ENCODE results near the gene NABP2. TPM values are rescaled to one million over a fixed set of nuclear protein-coding genes. Genes with fewer than 3 reads are reported as not detected.
"Not testable (repeated sequence)": the region's sequence is repeated elsewhere in the genome, so short reads cannot be mapped to it uniquely, and the experiment has no call there.

NABP2 gene
- total RNA-seq, 1 donor from 2014 or later, result 18.8 TPM

DNA sequence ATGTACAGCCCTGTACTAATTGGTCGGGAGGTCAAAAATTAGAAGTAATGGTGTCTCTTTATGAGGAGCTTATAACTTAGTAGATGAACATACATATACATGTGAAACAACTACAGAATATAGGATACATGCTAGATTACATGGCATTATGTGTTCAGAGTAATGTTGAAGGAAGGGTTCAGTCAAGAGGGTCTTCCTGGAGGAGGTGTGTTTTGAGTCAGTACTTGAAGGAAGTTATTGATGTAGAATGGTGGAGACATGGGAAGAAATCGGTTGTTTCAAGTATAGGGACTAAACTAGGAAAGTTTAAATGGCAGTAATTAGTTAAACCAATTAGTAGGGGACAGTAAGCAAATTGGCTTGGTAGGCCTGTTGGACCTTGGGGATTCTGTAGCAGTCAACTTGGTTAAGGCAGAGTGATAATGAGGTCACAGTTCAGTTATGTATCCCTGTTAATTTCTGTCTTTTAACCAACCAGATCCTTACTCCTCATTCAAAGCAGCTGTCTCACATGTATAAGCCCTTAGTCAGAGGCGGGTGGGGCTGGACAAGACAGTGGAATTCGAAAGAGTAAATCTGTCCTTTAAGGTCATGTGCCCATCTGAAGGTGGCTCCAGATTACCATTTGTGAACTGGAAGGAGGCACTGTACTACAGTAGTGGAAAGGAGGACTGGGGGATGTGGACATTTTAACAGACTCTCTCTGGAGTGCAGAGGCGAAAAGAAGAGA is 37.5 kb downstream of the NABP2 start:
- ATAC-seq (ENCODE audit: poor library complexity), result no peak
- intact Hi-C loops (cut with DNase I), result no loop called here
- no peak for DNase-seq

DNA sequence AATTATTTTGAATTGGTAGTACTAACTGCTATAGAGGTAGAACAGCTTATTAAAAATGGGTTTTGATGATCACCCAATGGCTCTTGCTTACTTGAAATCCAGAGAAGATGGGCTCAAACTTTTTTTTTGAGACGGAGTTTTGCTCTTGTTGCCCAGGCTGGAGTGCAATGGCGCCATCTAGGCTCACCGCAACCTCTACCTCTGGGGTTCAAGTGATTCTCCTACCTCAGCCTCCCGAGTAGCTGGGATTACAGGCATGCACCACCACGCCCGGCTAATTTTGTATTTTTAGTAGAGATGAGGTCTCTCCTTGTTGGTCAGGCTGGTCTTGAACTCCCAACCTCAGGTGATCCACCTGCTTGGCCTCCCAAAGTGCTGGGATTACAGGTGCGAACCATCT is 38.8 kb downstream of the NABP2 start:
- DNase-seq; intact Hi-C loops (cut with DNase I): not testable (repeated sequence)

GRCh38 chr12:56266068-56266692 is 42.0 kb downstream of the NABP2 start:
- DNase-seq; ATAC-seq (ENCODE audit: poor library complexity); intact Hi-C loops (cut with DNase I): not testable (repeated sequence)

More for the DNA sequence above, 38.8 kb downstream of the NABP2 start:
- ATAC-seq (ENCODE audit: poor library complexity), result not testable (repeated sequence)

DNA sequence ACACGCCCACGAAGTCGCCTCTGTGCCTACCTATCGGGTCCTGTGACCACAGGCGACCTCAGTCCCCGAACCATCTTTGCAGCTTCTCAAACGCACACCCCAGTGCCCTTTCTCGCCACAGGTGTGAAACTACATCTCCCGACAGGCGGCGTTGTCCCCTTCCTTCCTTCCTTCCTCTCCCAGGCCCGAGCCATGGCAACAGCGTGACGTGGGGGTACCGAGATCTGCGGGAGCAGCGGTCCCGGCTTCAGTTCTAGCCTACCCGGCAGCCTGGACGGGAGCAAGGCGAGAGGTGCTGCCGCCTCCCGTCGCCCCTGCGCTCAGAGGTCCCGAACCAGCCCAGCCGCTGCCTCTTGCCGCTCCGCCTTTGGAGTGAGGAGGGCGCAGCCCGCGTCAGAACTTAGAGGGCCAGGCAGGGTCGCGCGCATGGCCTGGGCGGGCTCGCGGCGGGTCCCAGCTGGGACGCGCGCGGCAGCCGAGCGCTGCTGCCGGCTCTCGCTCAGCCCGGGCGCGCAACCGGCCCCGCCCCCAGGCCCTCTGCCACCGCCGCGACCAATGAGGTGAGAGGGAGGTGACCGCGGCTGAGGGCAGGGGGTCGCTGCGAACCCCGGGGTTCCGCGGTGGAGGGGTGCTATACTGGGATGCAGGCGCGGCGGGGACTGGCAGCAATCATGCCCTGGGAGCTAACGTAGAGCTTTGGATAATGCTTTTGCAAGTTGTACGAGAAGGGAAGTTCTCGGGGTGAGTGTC is 42.7 kb downstream of the NABP2 start, which contains the start of gene COQ10A:
Gene COQ10A (plus strand): TSS at position 250 of the 750 bp plus-strand sequence. CDS start 177 bp downstream, at position 427.
- DNase-seq (peak; percentile 94), ATAC-seq (ENCODE audit: poor library complexity) (peak; percentile 93)
- intact Hi-C loops (cut with DNase I), result no loop called here

DNA sequence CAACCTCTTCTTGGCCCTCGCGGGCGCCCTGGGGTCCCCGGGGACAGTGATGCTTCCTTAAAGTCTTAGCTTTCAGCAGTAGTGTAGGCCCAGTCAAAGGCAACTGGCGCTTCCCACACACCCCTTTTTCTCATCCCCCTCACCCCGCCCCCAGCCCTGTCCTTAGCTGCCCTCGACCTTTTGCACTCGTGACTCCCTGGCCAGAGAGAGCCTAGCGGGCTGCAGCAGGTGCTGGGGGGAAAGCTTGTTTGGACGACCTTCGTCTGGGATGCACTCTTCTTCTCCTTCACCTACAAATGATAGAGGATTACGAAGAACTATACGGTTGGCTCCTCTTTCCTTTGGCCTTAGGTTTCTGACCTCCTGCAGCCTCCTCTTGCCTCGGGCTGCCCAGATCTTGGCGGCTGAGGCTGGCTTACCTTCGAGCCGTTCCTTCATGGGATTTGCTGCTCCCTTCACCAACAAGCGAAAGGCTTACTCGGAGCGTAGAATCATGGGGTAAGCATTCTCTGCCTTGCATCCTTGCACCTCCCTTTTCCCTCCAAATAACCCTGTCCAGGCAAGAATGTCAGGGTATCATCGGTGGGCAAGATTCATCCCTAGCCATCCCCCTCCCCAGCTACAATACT is 43.4 kb downstream of the NABP2 start:
- intact Hi-C loops (cut with DNase I), result no loop called here
- DNase-seq, result no peak
- ATAC-seq (ENCODE audit: poor library complexity), result peak; percentile 54

- intact Hi-C loops (cut with DNase I), result no loop called here
- ATAC-seq (ENCODE audit: poor library complexity) (peak; percentile 55), DNase-seq (no peak)
Measured at GRCh38 chr12:56271031-56271430, 46.9 kb downstream of the NABP2 start.

DNA sequence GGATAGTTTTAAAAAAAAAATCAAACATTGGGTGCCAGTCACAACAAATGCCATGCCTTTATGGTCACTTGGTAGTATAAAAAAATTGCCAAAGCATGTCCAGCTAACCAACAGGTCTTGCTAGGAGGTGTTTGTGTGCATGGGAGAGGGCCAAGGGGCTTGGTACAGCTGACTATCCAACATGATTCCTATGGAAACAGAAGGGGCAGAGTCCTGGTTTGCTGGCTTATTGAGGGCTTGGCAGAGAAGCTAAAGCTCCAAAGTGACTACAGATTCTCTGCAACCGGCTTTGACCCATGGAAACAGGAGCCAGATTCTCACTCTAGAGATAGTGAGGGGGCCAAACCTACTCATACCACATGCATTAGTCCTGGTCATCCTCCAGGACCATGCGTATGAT is 48.3 kb downstream of the NABP2 start:
- intact Hi-C loops (cut with DNase I); ATAC-seq (ENCODE audit: poor library complexity); DNase-seq: not testable (repeated sequence)

GRCh38 chr12:56274299-56274698 is 50.2 kb downstream of the NABP2 start:
- ATAC-seq (ENCODE audit: poor library complexity) (no peak), DNase-seq (no peak)
- intact Hi-C loops (cut with DNase I), result no loop called here

- intact Hi-C loops (cut with DNase I), result no loop called here
- DNase-seq (no peak), ATAC-seq (ENCODE audit: poor library complexity) (no peak)
Measured at GRCh38 chr12:56278905-56279304, 54.8 kb downstream of the NABP2 start.

Other genes starting within 250 kb of the NABP2 start
- gene SUOX, start 227.1 kb upstream of the NABP2 start, total RNA-seq, result 29.7 TPM
- gene IKZF4, start 203.3 kb upstream of the NABP2 start, total RNA-seq, result 7.0 TPM
- 34.6 TPM for gene RPS26, start 182.4 kb upstream of the NABP2 start, total RNA-seq
- gene ERBB3, start 144.2 kb upstream of the NABP2 start, total RNA-seq, result 4.8 TPM
- gene PA2G4, start 119.8 kb upstream of the NABP2 start, total RNA-seq, result 68.0 TPM
- gene RPL41, start 107.7 kb upstream of the NABP2 start, total RNA-seq, result 1,888 TPM
- gene ZC3H10, start 106.1 kb upstream of the NABP2 start, total RNA-seq, result 5.8 TPM
- gene ESYT1, start 96.1 kb upstream of the NABP2 start, total RNA-seq, result 27.0 TPM
- 42.7 TPM for gene MYL6B, start 71.8 kb upstream of the NABP2 start, total RNA-seq
- 513 TPM for gene MYL6, start 66.0 kb upstream of the NABP2 start, total RNA-seq
- 63.4 TPM for gene SMARCC2, start 34.9 kb upstream of the NABP2 start, total RNA-seq
- 48.1 TPM for gene RNF41, start 2.4 kb upstream of the NABP2 start, total RNA-seq
- gene SLC39A5, start 5.7 kb downstream of the NABP2 start, total RNA-seq, result not detected
- 24.6 TPM for gene ANKRD52, start 34.0 kb downstream of the NABP2 start, total RNA-seq
- gene COQ10A, start 42.6 kb downstream of the NABP2 start, total RNA-seq, result 153 TPM
- 779 TPM for gene CS, start 76.0 kb downstream of the NABP2 start, total RNA-seq
- gene CNPY2, start 91.6 kb downstream of the NABP2 start, total RNA-seq, result 31.2 TPM
- gene PAN2, start 109.7 kb downstream of the NABP2 start, total RNA-seq, result 38.6 TPM
- not detected for gene IL23A, start 114.5 kb downstream of the NABP2 start, total RNA-seq
- gene STAT2, start 135.8 kb downstream of the NABP2 start, total RNA-seq, result 28.3 TPM
- not detected for gene APOF, start 138.5 kb downstream of the NABP2 start, total RNA-seq
- 2.7 TPM for gene TIMELESS, start 225.1 kb downstream of the NABP2 start, total RNA-seq
- not detected for gene MIP, start 230.3 kb downstream of the NABP2 start, total RNA-seq
- 2.9 TPM for gene SPRYD4, start 244.2 kb downstream of the NABP2 start, total RNA-seq